ENCODE data around the gene ADARB2. TPM values are rescaled to one million over a fixed set of nuclear protein-coding genes. Genes with fewer than 3 reads are reported as not detected.
A peak's percentile ranks its signal among the peaks of the same experiment; 100 is the strongest.

ADARB2 gene
- total RNA-seq, 4 donors from 2014 or later, result 2.0 to 9.9 (median 5.1) TPM

- TF ChIP-seq POLR2A (IDR thresholded peaks at IDR 0.05) (no peak), CTCF (IDR thresholded peaks at IDR 0.05) (no peak)
- Histone ChIP-seq H3K36me3 (no peaks in the 10 kb centered on the region), H3K27ac (no peak overlapping the region), H3K9me3 (no peaks in the 10 kb centered on the region), H3K4me1 (no peaks in the 10 kb centered on the region), H3K4me3 (no peak overlapping the region), H3K27me3 (no peaks in the 10 kb centered on the region)
- DNase-seq, result peak in 1 of 3 donors; percentile 36
These were observed 524.7 kb downstream of the ADARB2 start for GRCh38 chr10:1212571-1213141.

GRCh38 chr10:1211844-1212570 lies 525.3 kb downstream of the ADARB2 start:
- Histone ChIP-seq H3K4me1 (no peaks in the 10 kb centered on the region), H3K27ac (no peak overlapping the region), H3K27me3 (no peaks in the 10 kb centered on the region), H3K4me3 (no peak overlapping the region), H3K36me3 (no peaks in the 10 kb centered on the region), H3K9me3 (no peaks in the 10 kb centered on the region)
- peak in 2 of 3 donors; percentile 4 to 33 for DNase-seq
- no peak for TF ChIP-seq POLR2A (IDR thresholded peaks at IDR 0.05)

- no peak for TF ChIP-seq POLR2A (IDR thresholded peaks at IDR 0.05)
- TF ChIP-seq CTCF (IDR thresholded peaks at IDR 0.05), result no peak
- H3K4me1 ChIP-seq, result no peaks in the 10 kb centered on the region
- no peaks in the 10 kb centered on the region for H3K36me3 ChIP-seq
- DNase-seq, result peak in 2 of 3 donors; percentile 32 to 35
- H3K27ac ChIP-seq, result no peak overlapping the region
- no peaks in the 10 kb centered on the region for H3K9me3 ChIP-seq
- no peaks in the 10 kb centered on the region for H3K27me3 ChIP-seq
- no peak overlapping the region for H3K4me3 ChIP-seq
These were observed 526.7 kb downstream of the ADARB2 start for GRCh38 chr10:1210667-1211066.

- H3K27ac ChIP-seq, result no peak overlapping the region
- TF ChIP-seq POLR2A (IDR thresholded peaks at IDR 0.05), result no peak
- TF ChIP-seq CTCF (IDR thresholded peaks at IDR 0.05), result no peak
- DNase-seq, result peak in 1 of 3 donors; percentile 43
- no peak overlapping the region for H3K4me3 ChIP-seq
- no peaks in the 10 kb centered on the region for H3K27me3 ChIP-seq
- no peaks in the 10 kb centered on the region for H3K36me3 ChIP-seq
- no peaks in the 10 kb centered on the region for H3K4me1 ChIP-seq
- H3K9me3 ChIP-seq, result no peaks in the 10 kb centered on the region
These were observed 527.9 kb downstream of the ADARB2 start for GRCh38 chr10:1209355-1209979.

- H3K4me3 ChIP-seq, result no peak overlapping the region
- no peaks in the 10 kb centered on the region for H3K9me3 ChIP-seq
- H3K27me3 ChIP-seq, result no peaks in the 10 kb centered on the region
- DNase-seq, result peak in 1 of 3 donors; percentile 33
- no peaks in the 10 kb centered on the region for H3K36me3 ChIP-seq
- no peaks in the 10 kb centered on the region for H3K4me1 ChIP-seq
- H3K27ac ChIP-seq, result no peak overlapping the region
- TF ChIP-seq CTCF (IDR thresholded peaks at IDR 0.05), result no peak
- no peak for TF ChIP-seq POLR2A (IDR thresholded peaks at IDR 0.05)
These were observed 528.7 kb downstream of the ADARB2 start for GRCh38 chr10:1208366-1209311.

Measured in Peyer's patch (tissue), 4 donors.